Right ventricle myocardium inferior (tissue), 1 donor: ENCODE results near the gene IL15. TPM values are rescaled to one million over a fixed set of nuclear protein-coding genes. Genes with fewer than 3 reads are reported as not detected.
"Not testable (repeated sequence)": the region's sequence is repeated elsewhere in the genome, so short reads cannot be mapped to it uniquely, and the experiment has no call there.

Experiments
- ATAC-seq: fragments of 200-7000 bp; cut with Tn5 transposase; one replicate; pipeline ENCODE4 v1.9.1; 2020; ENCODE audit warnings: mild to moderate bottlenecking, moderate library complexity
- DNase-seq: peaks from one replicate; pipeline ENCODE4 v3.0.0; 2021; ENCODE audit errors: missing footprints
- intact Hi-C: fragments of 100-400 bp; cut with DNase I; formaldehyde crosslinking; loops from one replicate; pipeline ENCODE4 v1.11.0; 2022
- total RNA-seq: library from RNA; stranded (reverse); fragmentation: NEBNext Ultra II Directional; extraction: Animal tissue kit (Norgen Biotek cat#: 25700); gene quantifications from one replicate; pipeline ENCODE4 v1.2.1, GENCODE V29; 2021
- donor health status: DM: no; HTN: yes; CAD: no; lungs with severe emphysema.

Gene IL15
- total RNA-seq, 1 donor from 2014 or later = 1.6 TPM

DNA sequence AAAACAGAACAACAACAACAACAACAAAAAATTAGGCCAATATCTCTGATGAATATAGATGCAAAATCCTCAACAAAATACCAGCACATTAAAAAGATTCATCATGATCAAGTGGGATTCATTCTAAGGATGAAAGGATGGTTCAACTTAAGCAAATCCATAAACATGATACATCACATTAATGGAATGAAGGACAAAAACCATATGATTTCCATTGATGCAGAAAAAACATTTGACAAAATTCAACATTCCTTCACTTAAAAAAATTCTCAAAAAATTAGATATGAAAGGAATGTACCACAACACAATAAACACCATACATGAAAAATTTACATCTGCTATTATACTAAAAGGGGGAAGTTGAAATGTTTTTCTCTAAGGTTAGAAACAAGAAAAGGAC, 103.3 kb downstream of the IL15 start:
- intact Hi-C loops = no loop called here
- ATAC-seq = no peak

DNA sequence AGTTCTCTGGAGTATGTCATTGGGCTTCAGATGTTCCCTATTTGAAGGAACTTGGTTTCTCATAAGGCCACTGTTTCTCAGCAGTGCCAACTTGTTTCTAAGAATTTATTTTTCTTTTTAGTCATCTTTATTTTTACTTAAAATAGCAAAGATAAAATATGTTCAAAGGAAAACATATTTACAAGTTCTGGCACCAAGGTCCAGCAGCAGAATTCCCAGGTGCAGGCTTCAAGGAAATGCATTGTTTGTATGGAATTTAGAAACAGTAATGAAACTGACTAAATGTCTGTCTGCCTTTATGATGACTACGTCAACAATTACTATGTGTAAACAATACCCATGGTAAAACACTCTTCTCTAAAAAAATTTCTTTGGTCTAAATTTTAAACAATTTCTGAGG, 109.6 kb downstream of the IL15 start:
- intact Hi-C loops = no loop called here
- ATAC-seq (no peak), DNase-seq (no peak)

More for the DNA sequence above, 103.3 kb downstream of the IL15 start:
- DNase-seq = no peak

DNA sequence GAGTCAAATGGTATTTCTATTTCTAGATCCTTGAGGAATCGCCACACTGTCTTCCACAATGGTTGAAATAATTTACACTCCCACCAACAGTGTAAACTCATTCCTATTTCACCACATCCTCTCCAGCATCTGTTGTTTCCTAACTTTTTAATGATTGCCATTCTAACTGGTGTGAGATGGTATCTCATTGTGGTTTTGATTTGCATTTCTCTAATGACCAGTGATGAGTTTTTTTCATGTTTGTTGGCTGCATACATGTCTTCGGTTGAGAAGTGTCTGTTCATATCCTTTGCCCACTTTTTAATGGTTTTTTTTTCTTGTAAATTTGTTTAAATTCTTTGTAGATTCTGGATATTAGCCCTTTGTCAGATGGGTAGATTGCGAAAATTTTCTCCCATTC, 115.4 kb downstream of the IL15 start:
- intact Hi-C loops, ATAC-seq, DNase-seq: not testable (repeated sequence)

DNA sequence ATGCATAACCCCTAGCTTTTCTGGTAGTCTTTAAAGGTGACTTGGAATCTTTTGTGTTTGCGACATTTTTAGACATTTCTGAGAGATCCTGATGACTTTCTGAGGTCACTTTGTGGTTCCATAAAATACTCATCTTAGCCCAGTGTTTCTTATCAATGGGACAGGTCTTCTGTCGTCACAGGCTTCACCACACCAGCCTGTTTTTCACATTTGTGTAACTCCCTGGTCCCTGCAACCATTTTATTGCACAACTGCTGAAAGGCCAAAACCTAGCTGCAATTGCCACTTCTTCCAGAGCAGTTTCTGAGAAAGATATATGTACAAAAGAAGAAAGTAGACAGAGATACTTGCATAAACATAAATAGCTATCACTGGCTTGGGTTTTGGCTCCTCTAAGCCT, 120.9 kb downstream of the IL15 start:
- no peak for DNase-seq
- intact Hi-C loops = no loop called here
- no peak for ATAC-seq

DNA sequence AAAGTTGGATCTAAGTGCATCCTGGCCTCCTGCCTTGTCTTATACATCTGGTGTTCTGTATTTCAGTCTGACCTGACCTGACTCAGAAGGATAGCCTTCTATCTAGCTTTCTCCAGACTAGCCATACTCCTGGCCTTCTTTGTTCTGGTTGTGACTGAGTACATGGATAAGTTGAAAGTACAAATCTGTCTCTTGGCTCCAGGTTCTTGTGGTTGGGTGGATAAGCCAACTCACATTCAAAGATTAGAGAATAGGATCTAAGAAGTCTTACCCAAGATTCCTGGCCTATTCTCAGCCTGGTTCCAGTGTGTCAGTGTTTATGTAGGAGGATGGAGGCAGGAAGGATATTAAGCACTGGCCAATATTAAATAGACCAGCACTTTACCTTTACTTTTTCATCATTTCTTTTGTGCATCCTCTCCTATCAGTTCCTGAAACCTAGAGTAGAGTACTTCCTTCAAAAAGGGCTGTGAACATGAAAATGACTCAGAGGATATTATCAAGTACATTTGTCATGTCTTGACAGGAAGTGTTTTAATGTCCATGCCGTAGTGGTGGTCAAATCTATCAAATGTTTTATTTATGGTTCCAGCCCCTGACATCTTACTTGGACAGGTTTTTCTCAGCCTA, 123.5 kb downstream of the IL15 start:
- intact Hi-C loops = no loop called here
- ATAC-seq = no peak
- no peak for DNase-seq

DNA sequence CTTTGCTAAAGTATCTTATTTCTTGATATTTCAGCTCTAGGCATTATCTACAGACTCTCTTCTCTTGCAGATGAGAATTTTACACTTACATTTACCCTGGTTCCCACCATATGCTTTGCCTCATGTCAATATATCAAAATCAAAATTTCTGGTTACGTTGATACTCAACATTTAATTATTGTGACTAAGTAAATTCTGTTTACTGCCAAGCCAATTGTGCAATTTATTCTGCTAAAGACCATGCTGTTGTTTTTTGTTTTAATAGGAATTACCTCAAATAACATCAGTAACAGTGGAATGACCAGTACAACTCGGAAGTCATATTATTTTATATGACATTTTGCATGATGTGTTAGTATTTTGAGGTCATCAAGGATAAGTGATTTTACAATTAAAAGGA, 125.5 kb downstream of the IL15 start:
- intact Hi-C loops = no loop called here

DNA sequence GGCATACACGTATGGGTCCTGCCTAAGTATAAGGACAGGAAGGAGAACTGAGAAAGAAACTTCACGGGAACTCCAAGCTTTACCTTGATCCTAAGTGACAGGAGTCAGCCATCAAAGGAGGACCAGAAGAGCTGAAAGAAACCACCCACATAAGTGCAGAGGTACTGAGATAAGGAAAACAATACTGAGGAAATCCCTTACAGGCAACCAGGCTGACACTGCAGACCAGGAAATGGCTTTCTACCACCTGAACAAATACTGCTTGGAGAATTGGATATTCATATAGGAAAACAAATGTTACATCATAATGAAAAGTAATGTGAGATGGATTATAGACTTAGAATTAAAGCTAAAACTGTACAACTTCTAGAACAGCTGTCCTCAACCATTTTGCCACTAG, 127.0 kb downstream of the IL15 start:
- no peak for ATAC-seq
- intact Hi-C loops = no loop called here

More for the DNA sequence above, 125.5 kb downstream of the IL15 start:
- ATAC-seq (no peak), DNase-seq (no peak)

DNA sequence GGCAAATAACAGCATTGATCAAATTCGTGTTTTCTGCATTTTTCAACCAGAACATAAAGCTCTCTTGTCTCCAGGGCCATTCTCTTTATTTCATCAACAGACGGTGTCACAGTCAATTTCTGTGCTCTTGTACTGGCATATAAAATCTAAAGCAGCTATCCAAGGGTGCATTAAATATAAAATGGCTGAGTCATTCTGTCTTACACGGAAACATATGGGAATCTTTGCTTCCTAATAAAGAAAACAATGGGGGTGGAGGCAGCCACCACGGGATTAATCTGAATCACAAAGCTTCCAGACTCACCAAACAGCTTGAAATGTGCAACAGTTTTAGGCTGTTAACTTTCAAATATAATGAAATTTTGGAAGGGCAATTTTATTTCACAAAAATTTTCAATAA, 132.6 kb downstream of the IL15 start:
- DNase-seq (no peak), ATAC-seq (no peak)
- intact Hi-C loops = no loop called here

More for the DNA sequence above, 127.0 kb downstream of the IL15 start:
- no peak for DNase-seq

DNA sequence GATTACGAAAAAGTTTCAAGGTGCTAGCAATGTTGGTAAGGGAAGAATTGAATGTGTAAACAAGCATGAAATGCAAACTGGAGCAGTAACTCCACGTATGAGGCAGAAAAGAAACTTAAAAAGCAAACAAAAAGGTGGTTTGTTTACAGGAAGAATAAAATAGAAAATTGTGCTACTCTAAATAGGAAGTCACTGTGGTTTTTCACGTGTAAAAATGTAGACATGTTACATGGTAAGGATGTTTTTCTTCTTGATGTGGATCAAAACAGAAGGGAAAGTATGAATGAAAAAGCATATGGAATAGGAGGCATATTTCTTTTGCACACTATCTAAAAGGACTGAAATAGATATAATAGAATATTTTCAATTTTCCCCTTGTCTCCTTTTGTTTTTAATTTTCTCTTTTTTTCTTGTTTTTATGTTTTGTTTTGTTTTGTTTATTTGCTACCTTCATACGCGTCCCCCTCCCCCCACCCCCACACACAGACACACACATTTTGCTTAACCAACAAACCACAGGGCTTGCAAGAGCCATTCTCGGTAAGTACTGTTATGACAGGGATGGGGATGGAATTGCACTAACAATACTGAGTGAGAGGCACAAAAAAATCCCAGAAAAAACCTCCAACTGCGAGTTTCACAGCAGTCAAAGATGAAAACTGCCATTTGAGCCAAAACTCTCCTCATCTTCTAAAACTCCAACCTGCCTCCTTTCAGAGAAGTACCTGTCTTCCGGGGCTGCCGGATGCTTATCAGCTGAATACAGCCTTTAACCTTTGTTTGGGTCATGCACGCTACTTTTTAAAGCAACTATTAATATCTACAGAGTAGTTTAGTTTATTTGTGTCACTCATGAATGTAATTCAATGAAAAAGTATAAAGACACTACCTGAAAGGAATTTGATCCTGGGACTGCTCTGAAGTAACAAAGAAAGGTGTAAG, 135.8 kb downstream of the IL15 start:
- ATAC-seq = no peak
- intact Hi-C loops = no loop called here
- DNase-seq = no peak

DNA sequence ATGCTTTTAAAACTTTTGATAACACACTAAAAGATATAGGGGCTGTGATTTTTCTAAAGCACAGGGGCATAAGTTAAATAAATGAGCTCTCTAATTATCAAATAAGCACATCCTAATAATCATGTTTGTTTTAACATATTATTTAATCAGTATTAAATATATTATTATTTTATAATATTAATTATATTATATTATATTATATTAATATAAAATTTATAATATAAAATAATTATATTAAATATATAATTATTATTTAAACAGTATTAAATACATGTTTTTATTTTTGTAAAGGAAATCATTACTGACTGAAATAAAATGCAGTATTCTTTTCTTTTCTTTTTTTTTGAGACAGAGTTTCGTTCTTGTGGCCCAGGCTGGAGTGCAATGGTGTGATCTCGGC, 136.5 kb downstream of the IL15 start:
- DNase-seq = no peak
- intact Hi-C loops = no loop called here
- ATAC-seq = no peak

DNA sequence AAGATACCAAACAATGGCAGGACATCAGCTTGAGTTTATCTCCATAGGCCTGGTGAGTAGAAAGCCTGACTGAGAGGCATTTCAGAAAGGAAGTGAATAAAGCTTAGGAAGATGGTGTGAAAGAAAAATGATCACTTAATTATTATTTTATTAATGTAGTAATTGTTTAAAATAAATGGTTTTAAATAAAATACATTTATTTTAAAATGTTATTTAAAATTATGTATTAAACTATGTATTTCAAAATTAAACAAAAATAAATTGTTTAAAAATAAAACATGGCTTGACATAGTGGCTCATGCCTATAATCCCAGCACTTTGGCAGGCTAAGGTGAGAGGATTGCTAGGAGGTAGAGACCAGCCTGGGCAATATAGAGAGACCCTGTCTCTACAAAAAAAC, 145.8 kb downstream of the IL15 start:
- no peak for DNase-seq
- ATAC-seq = no peak
- intact Hi-C loops = no loop called here
